ENCODE measurements around the gene CEP44.

GRCh38 chr4:174324236-174324635 is 40.5 kb downstream of the CEP44 start:
- TF ChIP-seq CTCF (IDR thresholded peaks at IDR 0.05): no peak
- TF ChIP-seq POLR2A (IDR thresholded peaks at IDR 0.05): no peak

Data from Peyer's patch (tissue), 4 donors.